ENCODE measurements around the gene ITGAV.

The ITGAV gene

DNA sequence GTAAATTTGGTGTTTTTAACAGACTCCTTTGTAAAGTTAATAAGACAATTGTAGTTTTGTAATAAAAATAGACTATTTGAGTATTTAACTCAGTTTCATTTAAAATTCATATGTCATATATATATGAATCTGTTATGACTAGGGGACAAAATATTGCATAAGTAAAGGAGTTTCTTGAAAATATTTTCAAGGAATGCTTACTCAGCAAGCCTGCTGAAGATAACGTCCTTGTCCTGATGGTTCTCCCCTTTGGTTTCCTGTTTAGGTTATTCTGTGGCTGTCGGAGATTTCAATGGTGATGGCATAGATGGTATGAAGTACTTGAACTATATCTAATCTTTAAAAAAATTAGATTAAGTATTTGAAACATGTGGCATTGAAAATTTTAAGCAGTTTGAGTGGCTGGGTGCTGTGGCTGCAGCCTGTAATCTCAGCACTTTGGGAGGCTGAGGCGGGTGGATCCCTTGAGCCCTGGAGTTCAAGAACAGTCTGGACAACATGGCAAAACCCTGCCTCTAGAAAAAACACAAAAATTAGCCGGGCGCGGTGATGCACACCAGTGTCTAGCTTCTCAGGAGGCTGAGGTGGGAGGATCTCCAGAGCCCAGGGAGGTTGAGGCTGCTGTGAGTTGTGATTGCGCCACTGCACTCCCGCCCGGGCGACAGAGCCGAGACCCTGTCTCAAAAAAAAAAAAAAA is 47.1 kb downstream of the ITGAV start:
- Histone ChIP-seq H3K9me3 (ENCODE audit: control insufficient read depth, low read length) (no peaks in the 10 kb centered on the region), H3K27ac (ENCODE audit: low read depth, low read length, severe bottlenecking) (no peak overlapping the region), H3K4me1 (ENCODE audit: control insufficient read depth, insufficient read depth, low read length, poor library complexity, severe bottlenecking) (no peaks in the 10 kb centered on the region), H3K4me3 (ENCODE audit: extremely low read depth, insufficient read depth, low read length, poor library complexity, severe bottlenecking) (no peak overlapping the region), H3K36me3 (ENCODE audit: control insufficient read depth, insufficient read depth, low read length) (peaks cover 68% of the 10 kb centered on the region)
- WGBS, 2 experiments (ENCODE audit: insufficient coverage in 2 of 2): 100% methylated on average over 1 of the region's 11 CpGs; no CpG with 5 or more reads in 1 of the 2 experiments

DNA sequence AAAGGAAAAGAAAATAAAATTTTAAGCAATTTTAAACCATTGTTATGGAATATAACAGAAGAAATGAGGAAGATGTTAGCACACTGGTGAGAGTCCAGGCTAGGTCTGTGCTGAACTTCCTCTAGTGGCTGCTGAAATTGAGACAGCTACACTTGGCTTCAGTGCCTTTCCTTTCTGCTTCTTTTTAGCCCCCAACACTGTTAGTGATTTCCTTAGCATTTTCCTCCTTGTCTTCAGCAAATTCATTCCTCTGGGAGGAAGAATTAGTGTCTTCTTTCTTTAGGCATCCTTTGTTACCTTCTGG is 47.6 kb downstream of the ITGAV start:
- H3K36me3 ChIP-seq (ENCODE audit: control insufficient read depth, insufficient read depth, low read length): peaks cover 71% of the 10 kb centered on the region
- no peaks in the 10 kb centered on the region for H3K4me1 ChIP-seq (ENCODE audit: control insufficient read depth, insufficient read depth, low read length, poor library complexity, severe bottlenecking)
- H3K27ac ChIP-seq (ENCODE audit: low read depth, low read length, severe bottlenecking): no peak overlapping the region
- H3K4me3 ChIP-seq (ENCODE audit: extremely low read depth, insufficient read depth, low read length, poor library complexity, severe bottlenecking): no peak overlapping the region
- no peaks in the 10 kb centered on the region for H3K9me3 ChIP-seq (ENCODE audit: control insufficient read depth, low read length)

DNA sequence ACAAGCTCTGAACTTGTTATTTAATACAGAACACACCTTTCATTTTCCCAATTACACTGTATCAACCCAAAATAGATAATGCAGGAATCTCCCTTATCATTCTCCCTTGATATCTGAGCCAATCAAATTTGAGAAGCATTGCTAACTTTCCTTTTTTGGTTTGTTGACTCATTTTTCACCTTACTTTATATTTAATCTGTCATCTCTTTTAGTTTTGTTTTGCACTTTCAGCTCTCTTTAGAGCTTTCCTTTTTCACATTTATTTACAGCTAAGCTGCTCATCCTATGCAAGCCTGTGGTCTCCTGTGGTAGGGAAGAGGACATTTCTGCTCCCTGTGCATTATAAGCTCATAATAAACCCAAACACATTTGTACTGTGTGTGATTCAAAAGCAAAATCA is 50.1 kb downstream of the ITGAV start:
- Histone ChIP-seq H3K36me3 (ENCODE audit: control insufficient read depth, insufficient read depth, low read length) (peaks cover 85% of the 10 kb centered on the region), H3K4me3 (ENCODE audit: extremely low read depth, insufficient read depth, low read length, poor library complexity, severe bottlenecking) (no peak overlapping the region), H3K27ac (ENCODE audit: low read depth, low read length, severe bottlenecking) (no peak overlapping the region)

DNA sequence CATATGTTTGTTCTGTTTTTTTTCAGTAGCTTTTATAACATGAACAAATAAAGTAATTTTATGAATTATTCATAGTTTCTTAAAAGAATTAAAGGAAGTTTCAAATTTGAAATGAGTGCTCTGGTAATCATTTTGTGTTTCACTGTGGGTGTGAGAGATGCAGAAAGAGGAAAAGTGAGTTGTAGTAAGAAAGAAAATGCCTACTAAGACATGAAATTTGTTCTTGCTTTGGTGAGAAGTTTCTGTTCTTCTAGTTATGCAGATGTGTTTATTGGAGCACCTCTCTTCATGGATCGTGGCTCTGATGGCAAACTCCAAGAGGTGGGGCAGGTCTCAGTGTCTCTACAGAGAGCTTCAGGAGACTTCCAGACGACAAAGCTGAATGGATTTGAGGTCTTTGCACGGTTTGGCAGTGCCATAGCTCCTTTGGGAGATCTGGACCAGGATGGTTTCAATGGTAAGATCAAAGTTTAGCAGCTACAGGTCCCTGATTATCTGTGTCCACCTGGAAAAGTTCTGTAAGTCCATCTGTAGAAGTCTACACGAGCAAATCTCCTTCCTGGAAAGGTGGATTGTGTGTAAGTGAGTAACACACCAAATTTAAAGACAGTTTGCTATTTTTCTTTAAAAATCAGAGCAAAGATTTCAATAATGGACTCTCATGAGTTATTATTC is 51.4 kb downstream of the ITGAV start:
- H3K4me1 ChIP-seq (ENCODE audit: control insufficient read depth, insufficient read depth, low read length, poor library complexity, severe bottlenecking): no peaks in the 10 kb centered on the region
- H3K27ac ChIP-seq (ENCODE audit: low read depth, low read length, severe bottlenecking): no peak overlapping the region
- peaks cover 87% of the 10 kb centered on the region for H3K36me3 ChIP-seq (ENCODE audit: control insufficient read depth, insufficient read depth, low read length)
- H3K9me3 ChIP-seq (ENCODE audit: control insufficient read depth, low read length): no peaks in the 10 kb centered on the region
- 90 to 96% methylated on average over 3 to 4 of the region's 4 CpGs for WGBS, 2 experiments (ENCODE audit: insufficient coverage in 2 of 2)
- no peak overlapping the region for H3K4me3 ChIP-seq (ENCODE audit: extremely low read depth, insufficient read depth, low read length, poor library complexity, severe bottlenecking)

More for the DNA sequence above, 50.1 kb downstream of the ITGAV start:
- Histone ChIP-seq H3K9me3 (ENCODE audit: control insufficient read depth, low read length) (no peaks in the 10 kb centered on the region), H3K4me1 (ENCODE audit: control insufficient read depth, insufficient read depth, low read length, poor library complexity, severe bottlenecking) (no peaks in the 10 kb centered on the region)

DNA sequence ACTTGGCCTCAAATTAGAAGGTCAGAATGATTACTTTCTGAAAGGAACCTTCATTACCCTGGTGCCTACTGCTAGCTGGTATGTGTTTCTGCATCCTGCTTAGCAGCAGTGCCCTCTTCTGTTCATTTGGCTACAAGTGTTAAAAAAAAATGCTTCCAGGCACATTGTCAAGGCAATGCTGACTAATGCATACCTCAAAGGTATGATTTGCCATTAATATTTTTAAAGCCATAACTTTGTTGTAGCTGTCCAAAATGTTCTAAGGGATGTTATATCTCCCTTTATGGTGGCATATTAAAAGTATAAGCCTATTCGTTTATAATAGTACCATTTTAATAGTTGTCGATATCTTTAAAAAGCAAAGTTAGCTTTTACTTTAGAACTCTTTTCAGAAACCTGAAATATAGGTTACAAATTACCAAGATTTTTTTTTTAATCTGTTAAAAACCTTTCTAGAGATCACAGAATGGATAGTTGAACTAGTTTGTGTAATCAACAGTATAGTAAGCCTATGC is 52.0 kb downstream of the ITGAV start:
- Histone ChIP-seq H3K4me1 (ENCODE audit: control insufficient read depth, insufficient read depth, low read length, poor library complexity, severe bottlenecking) (no peaks in the 10 kb centered on the region), H3K9me3 (ENCODE audit: control insufficient read depth, low read length) (no peaks in the 10 kb centered on the region), H3K36me3 (ENCODE audit: control insufficient read depth, insufficient read depth, low read length) (peaks cover 89% of the 10 kb centered on the region), H3K4me3 (ENCODE audit: extremely low read depth, insufficient read depth, low read length, poor library complexity, severe bottlenecking) (no peak overlapping the region), H3K27ac (ENCODE audit: low read depth, low read length, severe bottlenecking) (peak overlapping the region; percentile 23)
- WGBS, 2 experiments (ENCODE audit: insufficient coverage in 2 of 2): no CpG with 5 or more reads among the region's 2 CpGs

DNA sequence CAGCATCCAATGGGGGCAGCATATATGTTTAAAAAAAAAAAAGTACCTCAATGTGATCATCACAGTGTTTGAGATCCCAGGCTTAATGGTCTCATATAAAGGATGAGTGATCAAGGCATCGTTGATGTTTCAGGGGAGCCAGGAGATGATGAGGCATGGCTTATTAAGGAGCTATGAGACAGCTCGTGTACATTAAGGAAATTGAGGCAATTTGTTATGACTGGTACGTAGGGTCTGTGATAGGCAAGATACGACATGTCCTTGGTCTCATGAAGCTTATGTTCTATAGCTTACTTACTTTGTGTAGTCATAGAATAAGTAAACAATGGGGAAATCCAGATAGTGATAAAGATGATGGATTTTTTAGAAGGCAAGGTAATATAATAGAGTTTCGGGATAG is 54.9 kb downstream of the ITGAV start:
- H3K4me1 ChIP-seq (ENCODE audit: control insufficient read depth, insufficient read depth, low read length, poor library complexity, severe bottlenecking): no peaks in the 10 kb centered on the region
- no peaks in the 10 kb centered on the region for H3K9me3 ChIP-seq (ENCODE audit: control insufficient read depth, low read length)
- no peak overlapping the region for H3K27ac ChIP-seq (ENCODE audit: low read depth, low read length, severe bottlenecking)
- peaks cover 80% of the 10 kb centered on the region for H3K36me3 ChIP-seq (ENCODE audit: control insufficient read depth, insufficient read depth, low read length)
- H3K4me3 ChIP-seq (ENCODE audit: extremely low read depth, insufficient read depth, low read length, poor library complexity, severe bottlenecking): no peak overlapping the region
- WGBS, 2 experiments (ENCODE audit: insufficient coverage in 2 of 2): 92 to 93% methylated on average over 5 of the region's 5 CpGs

DNA sequence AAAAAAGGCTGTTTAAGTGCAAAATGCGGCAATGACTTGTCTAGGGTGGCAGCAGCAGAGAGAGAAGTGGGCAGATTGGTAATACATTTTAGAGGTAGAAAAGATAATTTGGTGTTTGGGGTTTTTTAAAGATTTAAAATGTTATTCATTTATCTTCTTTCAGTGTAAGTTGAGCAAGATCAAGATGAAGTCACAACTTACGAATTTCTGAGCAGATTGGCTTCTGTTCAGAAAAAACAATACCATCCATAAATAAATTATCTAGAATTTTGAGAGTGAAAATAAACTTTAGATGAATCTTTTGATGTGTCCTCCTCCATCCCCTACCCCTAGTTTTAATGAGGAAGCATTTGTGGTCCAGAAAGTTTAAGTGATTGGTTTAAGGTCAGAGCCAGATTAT is 56.1 kb downstream of the ITGAV start:
- WGBS, 2 experiments (ENCODE audit: insufficient coverage in 2 of 2): 100% methylated on average over 1 to 2 of the region's 2 CpGs
- H3K4me1 ChIP-seq (ENCODE audit: control insufficient read depth, insufficient read depth, low read length, poor library complexity, severe bottlenecking): no peaks in the 10 kb centered on the region
- H3K36me3 ChIP-seq (ENCODE audit: control insufficient read depth, insufficient read depth, low read length): peaks cover 83% of the 10 kb centered on the region
- no peak overlapping the region for H3K27ac ChIP-seq (ENCODE audit: low read depth, low read length, severe bottlenecking)
- H3K4me3 ChIP-seq (ENCODE audit: extremely low read depth, insufficient read depth, low read length, poor library complexity, severe bottlenecking): no peak overlapping the region
- no peaks in the 10 kb centered on the region for H3K9me3 ChIP-seq (ENCODE audit: control insufficient read depth, low read length)

DNA sequence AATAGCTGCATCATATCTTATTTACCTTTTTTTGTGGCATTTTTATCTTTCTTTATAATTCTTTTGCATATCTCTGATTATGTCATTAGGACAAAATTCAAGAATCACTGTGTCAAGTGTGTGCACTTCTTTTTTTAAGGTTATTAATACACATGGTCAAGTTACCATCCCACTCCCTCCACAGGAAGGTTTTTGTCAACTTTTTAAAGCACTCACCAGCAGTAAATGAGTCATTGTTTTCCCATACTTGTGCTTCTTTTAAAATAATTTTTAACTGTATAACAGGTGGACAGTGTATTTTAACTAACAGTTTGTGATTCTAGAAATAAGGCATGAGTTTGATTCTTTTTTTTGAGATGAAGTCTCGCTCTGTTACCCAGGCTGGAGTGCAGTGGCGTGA is 58.3 kb downstream of the ITGAV start:
- H3K9me3 ChIP-seq (ENCODE audit: control insufficient read depth, low read length): no peaks in the 10 kb centered on the region
- H3K36me3 ChIP-seq (ENCODE audit: control insufficient read depth, insufficient read depth, low read length): peaks cover 81% of the 10 kb centered on the region
- no peak overlapping the region for H3K27ac ChIP-seq (ENCODE audit: low read depth, low read length, severe bottlenecking)
- H3K4me3 ChIP-seq (ENCODE audit: extremely low read depth, insufficient read depth, low read length, poor library complexity, severe bottlenecking): no peak overlapping the region
- H3K4me1 ChIP-seq (ENCODE audit: control insufficient read depth, insufficient read depth, low read length, poor library complexity, severe bottlenecking): no peaks in the 10 kb centered on the region
- WGBS, 2 experiments (ENCODE audit: insufficient coverage in 2 of 2): 88 to 95% methylated on average over 2 of the region's 2 CpGs

DNA sequence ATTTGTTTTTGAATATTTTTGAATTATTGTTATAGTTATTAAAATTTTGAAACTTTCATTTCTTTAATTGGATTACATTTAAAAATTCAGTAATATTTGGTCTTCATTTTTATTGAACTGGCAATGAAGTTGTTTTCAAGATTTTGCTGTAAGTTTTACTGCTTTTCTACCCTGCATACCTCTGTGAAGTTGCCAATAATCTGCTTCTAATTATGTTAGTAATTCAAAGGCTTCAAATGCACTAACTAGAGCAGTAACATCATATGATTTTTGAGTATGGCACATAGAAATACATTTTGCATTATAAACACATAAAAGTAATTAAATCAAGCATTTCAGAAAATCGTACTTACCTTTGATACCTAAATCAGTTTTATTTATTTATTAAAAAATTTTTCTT is 63.7 kb downstream of the ITGAV start:
- Histone ChIP-seq H3K4me3 (ENCODE audit: extremely low read depth, insufficient read depth, low read length, poor library complexity, severe bottlenecking) (no peak overlapping the region), H3K9me3 (ENCODE audit: control insufficient read depth, low read length) (no peaks in the 10 kb centered on the region), H3K27ac (ENCODE audit: low read depth, low read length, severe bottlenecking) (no peak overlapping the region), H3K4me1 (ENCODE audit: control insufficient read depth, insufficient read depth, low read length, poor library complexity, severe bottlenecking) (no peaks in the 10 kb centered on the region), H3K36me3 (ENCODE audit: control insufficient read depth, insufficient read depth, low read length) (peaks cover 64% of the 10 kb centered on the region)
- no CpG with 5 or more reads among the region's 1 CpG for WGBS, 2 experiments (ENCODE audit: insufficient coverage in 2 of 2)

DNA sequence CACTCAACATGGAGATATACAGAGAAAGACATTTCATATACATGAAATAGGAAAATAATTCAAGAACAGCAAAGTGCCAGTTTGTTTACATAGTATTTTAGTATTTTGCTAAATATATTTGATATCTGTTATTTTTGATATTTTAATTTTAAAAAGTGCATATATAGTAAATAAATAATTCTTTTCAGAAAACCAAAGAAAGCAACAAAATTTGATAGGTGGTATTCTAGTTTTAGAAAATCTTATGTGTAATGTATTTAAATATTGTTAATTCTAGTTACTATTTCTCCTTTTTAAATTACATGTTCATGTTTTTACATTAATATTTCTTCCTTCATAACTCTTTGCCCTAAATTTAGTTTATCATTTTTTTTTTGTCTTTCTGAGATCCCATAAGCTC is 69.5 kb downstream of the ITGAV start:
- Histone ChIP-seq H3K4me1 (ENCODE audit: control insufficient read depth, insufficient read depth, low read length, poor library complexity, severe bottlenecking) (no peaks in the 10 kb centered on the region), H3K9me3 (ENCODE audit: control insufficient read depth, low read length) (no peaks in the 10 kb centered on the region), H3K36me3 (ENCODE audit: control insufficient read depth, insufficient read depth, low read length) (peaks cover 68% of the 10 kb centered on the region), H3K4me3 (ENCODE audit: extremely low read depth, insufficient read depth, low read length, poor library complexity, severe bottlenecking) (no peak overlapping the region), H3K27ac (ENCODE audit: low read depth, low read length, severe bottlenecking) (no peak overlapping the region)

DNA sequence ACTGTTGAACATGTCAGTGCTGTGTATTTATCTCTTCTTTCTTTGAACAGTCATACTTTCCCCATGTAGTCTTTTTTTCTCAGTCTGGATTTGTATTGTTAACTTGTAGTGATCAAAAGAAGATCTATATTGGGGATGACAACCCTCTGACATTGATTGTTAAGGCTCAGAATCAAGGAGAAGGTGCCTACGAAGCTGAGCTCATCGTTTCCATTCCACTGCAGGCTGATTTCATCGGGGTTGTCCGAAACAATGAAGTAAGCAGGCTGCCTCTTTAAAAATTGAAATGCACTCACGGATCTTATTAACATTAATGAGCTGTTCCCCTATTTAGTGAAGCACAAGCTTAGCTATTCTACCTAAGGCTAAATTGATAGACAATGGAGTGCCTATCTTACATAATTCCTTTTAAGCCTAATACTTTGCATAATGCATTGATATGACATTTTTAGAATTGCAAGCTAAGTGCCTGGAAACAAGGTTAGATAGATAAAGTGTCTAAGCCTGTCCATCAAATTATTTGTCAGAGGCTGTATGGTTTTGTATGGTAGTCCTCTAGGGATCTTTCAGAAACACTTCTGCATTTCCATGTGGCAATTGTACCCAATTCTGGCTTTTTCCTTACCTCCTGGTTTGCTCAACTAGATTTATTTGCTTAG is 74.7 kb downstream of the ITGAV start:
- WGBS, 2 experiments (ENCODE audit: insufficient coverage in 2 of 2): 98 to 100% methylated on average over 4 to 5 of the region's 5 CpGs
- Histone ChIP-seq H3K27ac (ENCODE audit: low read depth, low read length, severe bottlenecking) (no peak overlapping the region), H3K9me3 (ENCODE audit: control insufficient read depth, low read length) (no peaks in the 10 kb centered on the region), H3K4me3 (ENCODE audit: extremely low read depth, insufficient read depth, low read length, poor library complexity, severe bottlenecking) (no peak overlapping the region), H3K4me1 (ENCODE audit: control insufficient read depth, insufficient read depth, low read length, poor library complexity, severe bottlenecking) (no peaks in the 10 kb centered on the region), H3K36me3 (ENCODE audit: control insufficient read depth, insufficient read depth, low read length) (peaks cover 82% of the 10 kb centered on the region)

All from mesodermal cell (in vitro differentiated cells).